DND-41 (cell line): ENCODE data around the gene FAIM.
"Not testable (repeated sequence)": the region's sequence is repeated elsewhere in the genome, so short reads cannot be mapped to it uniquely, and the experiment has no call there.

Experiments
- EZH2 ChIP-seq: IDR thresholded peaks from 3 replicates; pipeline ENCODE4 v1.6.1; 2012; ENCODE audit warnings: borderline replicate concordance, low read depth, mild to moderate bottlenecking, moderate library complexity, low read length, inconsistent platforms; ENCODE audit not compliant: severe bottlenecking
- TF ChIP-seq, protein P1 (sequence below): IDR thresholded peaks from 2 replicates; pipeline ENCODE4 v1.5.1; 2012; ENCODE audit warnings: borderline replicate concordance, low read length, moderate library complexity, mild to moderate bottlenecking; ENCODE audit not compliant: poor library complexity, severe bottlenecking; ENCODE audit errors: extremely low read depth

DNA sequence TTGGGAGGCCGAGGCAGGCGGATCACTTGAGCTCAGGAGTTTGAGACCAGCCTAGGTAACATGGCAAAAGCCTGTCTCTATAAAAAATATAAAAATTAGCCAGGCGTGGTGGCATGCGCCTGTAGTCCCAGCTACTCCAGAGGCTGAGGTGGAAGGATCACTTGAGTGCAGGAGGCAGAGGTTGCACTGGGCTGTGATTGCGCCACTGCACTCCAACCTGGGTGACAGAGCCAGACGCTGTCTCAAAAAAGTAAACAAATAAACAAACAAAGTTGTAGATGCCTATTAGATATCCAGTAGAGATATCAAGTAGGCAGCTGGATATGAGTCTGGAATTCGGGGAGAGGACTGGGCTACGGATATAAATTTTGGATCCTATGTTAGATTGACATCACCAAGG, 38.9 kb upstream of the FAIM start:
- TF ChIP-seq, protein P1, sequence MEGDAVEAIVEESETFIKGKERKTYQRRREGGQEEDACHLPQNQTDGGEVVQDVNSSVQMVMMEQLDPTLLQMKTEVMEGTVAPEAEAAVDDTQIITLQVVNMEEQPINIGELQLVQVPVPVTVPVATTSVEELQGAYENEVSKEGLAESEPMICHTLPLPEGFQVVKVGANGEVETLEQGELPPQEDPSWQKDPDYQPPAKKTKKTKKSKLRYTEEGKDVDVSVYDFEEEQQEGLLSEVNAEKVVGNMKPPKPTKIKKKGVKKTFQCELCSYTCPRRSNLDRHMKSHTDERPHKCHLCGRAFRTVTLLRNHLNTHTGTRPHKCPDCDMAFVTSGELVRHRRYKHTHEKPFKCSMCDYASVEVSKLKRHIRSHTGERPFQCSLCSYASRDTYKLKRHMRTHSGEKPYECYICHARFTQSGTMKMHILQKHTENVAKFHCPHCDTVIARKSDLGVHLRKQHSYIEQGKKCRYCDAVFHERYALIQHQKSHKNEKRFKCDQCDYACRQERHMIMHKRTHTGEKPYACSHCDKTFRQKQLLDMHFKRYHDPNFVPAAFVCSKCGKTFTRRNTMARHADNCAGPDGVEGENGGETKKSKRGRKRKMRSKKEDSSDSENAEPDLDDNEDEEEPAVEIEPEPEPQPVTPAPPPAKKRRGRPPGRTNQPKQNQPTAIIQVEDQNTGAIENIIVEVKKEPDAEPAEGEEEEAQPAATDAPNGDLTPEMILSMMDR, result not testable (repeated sequence)
- TF ChIP-seq EZH2, result not testable (repeated sequence)
